ENCODE measurements around the gene KLK11.
"Not testable (repeated sequence)": the region's sequence is repeated elsewhere in the genome, so short reads cannot be mapped to it uniquely, and the experiment has no call there.

The KLK11 gene

DNA sequence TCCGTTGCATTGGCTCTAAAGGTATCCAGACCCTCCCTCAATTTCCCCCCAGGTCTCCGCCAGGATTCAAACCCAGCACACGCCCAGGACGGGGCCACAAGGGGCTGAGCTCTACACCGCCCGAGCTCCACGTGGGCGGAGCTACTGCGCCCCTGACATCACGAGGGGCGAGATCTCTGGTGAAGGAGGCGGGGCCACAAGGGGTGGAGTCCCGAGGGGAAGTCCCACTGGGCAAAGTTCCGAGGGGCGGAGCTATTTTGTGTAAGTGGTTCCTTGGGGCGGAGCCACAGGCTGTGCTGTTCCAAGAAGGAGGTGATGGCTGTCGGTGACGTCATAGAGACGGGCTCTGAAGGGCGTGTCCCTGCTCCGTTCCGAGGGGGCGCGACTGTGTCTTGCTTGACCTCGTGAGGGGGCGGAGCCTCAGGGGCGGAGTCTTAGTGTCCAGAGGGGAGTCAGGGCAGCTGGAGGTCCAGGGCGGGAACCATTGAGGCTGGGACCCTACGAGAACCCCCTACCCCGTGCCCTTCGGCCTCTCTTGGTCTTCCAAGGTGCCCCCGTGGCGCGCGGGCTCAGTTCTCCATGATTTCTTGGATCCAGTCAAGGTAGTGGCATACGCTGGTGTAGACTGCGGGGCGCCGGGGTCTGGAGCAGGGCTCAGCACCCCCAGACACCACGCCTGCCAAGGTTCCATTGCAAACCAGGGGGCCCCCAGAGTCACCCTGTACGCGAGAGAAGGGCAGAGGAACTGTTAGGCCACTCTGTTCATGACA, 23.7 kb downstream of the KLK11 start:
- no peak for DNase-seq

DNA sequence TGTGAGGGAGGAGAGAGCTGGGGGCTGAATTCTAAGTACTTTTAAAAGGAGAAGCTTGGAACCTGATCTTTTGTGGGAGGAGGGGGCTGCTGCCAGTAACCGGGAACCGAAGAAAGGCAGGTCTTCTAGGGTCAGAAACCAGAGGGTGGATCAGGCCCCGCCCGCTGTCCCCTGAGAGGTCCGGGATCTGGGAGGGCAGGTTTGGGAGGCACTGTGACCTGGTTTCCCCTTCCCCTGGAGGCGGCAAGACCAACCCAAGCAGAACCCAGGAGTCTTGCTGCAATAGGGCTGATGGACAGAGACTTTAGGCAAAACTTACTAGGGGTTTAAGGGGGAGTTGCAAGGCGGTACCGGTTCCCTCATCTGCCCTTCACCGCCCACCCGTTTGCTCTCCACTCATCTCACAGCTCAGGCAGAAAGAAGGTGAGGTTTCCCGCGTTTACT, 24.3 kb downstream of the KLK11 start:
- DNase-seq = no peak

DNA sequence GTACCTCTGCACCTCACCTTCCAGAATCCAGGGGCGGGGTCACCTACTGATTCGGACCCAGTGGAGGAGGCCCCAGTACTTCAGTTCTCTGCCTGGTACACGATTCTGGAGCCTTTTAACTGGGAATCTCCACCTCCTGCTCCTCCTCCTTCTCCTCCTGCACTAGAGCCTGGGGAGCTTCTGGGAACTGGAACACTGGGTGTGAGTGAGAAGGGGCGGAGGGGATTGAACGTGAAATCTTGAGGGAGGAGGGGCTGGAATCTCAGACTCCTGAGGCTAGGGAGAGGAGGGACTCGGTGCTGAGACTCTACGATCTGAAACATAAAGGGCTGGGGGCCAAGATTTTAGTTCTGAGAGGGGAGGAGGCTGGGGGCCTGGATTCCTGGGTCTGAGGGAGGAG, 24.9 kb downstream of the KLK11 start, which contains the start of gene KLK8:
KLK8 (minus strand) TSS at position 90 of the 400 bp plus-strand sequence. CDS start 437 bp downstream, outside the sequence.
- DNase-seq = no peak

DNA sequence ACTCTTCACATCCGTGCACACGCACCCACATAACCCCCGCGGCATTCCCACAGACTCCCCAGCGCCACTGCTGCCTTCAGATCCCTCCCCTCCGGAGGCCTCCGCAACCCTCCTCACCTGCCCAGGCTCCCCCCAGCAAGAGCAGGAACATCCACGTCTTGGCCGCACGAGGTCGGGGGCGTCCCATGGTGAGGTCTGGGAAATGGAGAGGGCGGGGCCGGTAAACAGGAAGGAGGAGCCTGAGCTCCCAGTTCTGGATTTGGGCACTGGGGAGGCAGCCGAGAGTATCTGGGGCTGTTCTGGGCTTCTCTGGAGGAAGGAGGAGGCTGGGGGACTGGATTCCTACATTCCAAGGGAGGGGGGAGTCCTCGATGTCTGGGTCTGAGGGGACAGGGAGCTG, 25.4 kb downstream of the KLK11 start:
- DNase-seq = no peak

DNA sequence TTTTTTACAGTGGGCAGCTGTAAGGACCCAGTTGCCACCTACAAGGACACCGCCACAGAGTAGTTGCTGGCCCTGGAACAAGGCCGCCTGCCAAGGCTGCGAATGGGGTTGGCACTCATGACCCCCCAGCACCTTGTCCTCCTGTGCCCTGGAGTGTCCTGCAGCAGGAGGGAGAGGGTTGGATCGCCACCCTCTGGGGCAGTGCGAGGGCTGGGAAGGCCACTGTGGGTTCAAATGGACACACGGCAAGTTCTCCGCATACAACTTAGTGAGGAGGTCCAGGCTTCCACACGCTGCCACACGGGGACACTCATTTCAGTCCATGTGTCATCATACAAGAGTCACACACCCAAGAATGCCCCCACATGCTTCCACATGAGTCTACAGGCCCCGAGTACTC, 26.0 kb downstream of the KLK11 start:
- DNase-seq = no peak

DNA sequence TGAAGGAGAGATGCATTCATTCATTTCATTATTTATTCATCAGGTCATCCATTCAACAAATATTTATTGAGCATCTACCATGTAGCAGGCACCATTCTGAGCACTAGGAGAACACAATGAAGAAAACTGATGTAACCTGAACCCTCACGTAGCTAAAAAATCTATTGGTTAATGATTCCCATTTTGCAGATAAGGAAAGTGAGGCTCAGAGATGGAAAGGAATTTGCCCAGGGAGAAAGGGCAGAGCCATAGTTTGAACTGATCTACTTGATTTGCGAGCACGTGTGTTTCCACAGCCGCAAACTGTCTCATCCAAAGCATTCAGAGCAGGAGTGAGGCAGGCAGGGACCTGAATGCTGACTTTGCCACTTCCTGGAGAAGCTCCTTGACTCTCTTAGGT, 27.7 kb downstream of the KLK11 start:
- DNase-seq = no peak

DNA sequence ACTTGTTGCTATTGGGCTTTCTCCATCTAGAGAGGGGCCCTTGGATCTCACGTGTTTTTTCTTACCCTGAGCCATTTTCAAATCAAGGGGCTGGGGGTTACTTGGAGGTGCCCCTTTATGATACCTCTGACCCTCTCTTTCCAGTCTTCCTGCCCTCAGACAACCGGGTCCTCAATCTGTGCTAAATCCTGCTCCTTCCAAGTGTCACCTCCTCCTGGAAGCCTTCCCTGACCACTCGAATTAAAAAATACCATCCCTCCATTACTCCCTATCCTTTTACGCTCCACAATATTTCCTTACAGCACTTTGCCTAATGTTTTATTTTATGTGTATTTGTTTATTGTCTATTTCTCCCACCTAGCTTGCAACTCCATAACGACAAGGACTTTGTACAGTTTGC, 28.4 kb downstream of the KLK11 start:
- no peak for DNase-seq

DNA sequence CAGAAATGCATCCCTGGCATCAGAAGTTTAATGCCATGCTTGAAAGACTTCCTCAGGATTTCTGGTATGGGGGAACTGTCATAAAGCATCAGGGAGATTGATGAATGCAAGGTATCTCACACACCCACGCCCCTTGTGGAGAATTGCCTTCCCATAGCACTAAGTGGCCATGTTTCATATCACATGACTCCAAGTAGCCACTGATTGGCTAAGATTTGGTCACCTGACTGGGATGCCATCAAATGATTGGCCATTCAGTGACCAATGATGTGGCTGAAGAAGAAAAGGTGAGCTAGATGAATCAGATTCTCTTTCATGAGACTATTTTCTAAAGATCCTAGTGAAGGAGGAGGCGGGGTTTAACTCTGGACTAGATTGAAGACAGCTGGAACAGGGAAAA, 32.3 kb downstream of the KLK11 start:
- no peak for DNase-seq

DNA sequence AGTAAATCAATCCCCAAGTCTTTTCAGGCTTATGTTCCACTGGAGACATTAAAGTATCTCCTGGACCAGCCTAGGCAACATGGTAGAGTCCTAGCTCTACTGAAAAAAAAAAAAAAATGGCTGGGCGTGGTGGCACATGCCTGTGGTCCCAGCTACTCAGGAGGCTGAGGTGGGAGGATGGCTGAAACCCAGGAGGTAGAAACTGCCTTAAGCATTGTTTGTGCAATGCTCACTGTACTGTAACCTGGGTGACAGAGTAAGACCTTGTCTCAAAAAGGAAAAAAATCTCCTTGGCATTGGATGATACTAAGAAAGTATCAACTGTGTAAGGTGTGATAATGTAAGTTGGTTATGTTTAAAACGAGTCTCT, 33.8 kb downstream of the KLK11 start:
- DNase-seq = no peak

DNA sequence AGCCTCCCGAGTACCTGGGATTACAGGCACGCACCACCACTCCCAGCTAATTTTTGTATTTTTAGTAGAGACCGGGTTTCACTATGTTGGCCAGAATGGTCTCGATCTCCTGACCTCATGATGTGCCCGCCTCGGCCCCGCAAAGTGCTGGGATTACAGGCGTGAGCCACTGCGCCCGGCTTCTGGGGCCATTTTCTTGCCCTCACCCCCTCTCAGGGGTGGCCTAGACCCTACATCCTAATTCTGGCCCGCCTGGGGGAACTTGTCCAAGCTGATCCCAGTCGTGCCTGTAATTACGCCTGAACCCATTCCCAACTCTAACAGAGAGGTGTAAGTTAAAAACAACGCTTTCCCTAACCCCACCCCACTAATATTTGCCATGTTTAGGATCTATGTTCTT, 42.0 kb downstream of the KLK11 start:
- not testable (repeated sequence) for DNase-seq

DNA sequence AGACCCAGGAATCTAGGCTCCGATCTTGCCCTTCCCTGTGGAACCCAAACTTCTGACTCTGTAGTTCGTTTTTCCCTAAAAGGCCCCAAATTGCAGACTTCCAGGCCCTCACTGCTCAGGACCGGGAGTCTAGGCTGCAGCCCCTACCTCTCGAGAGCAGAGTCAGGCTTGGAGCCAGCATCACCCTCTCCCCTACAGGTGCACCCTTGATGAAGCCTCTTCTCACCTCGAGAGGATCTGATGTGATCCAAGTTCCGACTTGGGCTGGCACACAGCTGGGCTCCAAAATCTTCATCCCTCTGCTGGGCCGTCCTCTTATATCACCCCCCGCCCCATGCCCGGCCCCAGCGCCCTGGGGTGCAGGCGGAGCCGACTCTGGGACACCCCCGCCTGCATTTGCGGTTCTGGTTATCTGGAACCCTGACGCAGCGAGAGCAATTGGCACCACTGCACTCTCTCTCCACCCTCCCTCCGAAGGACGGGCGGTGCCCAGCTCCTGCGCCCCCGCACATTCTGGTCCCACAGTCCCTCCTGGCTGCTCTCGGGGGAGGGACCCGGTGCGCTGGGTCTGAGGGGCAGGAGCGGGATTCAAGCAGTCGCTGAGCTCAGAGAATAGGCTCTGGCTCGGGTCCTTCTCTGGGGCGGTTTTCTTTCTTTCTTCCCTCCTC, 42.7 kb downstream of the KLK11 start, which contains the start of gene KLK7:
KLK7 (minus strand) TSS at position 293 of the 668 bp plus-strand sequence. CDS start 1,518 bp downstream, outside the sequence.
- DNase-seq = no peak

DNA sequence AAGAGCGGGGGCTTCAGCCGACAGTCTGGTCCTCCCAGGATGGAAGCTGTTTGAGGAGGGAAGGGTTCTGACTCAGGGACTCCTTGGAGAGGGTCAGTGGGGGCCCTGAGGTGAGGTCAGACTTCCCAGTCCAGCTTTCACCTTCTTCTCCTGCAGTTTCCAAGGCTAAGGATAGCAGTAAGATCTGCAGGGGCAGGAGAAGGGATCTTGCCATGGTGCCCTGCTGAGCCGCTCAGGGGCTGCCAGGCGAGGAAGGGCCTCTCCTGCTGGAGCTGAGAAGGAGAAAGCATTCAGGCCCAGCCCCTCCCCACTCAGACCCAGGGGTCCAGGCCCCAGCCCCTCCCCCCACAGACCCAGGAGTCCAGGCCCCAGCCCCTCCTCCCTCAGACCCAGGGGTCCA, 44.2 kb downstream of the KLK11 start:
- DNase-seq = no peak

DNA sequence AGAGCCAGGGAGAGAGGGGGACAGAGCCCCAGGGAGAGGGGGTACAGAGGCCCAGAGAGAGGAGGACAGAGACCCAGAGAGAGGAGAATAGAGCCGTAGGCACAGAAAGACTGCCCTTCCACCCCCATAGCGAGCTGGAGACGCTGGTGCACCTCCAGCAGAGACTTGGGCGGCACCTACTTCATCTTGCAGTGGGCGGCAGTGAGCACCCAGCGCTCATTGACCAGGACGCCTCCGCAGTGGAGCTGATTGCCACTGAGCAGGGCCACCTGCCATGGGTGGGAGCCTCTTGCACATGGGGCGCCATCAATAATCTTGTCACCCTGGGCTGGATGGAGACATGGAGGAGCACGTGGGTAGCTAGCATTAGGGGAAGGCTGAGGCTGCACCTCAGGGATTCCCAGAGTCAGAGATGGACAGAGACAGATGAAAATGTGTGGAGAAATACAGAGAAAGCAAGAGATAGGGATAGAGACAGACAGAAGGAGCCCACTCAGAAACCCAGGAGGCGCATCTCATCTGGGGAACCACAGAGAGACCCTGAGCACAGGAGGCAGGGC, 44.7 kb downstream of the KLK11 start:
- DNase-seq = no peak

DNA sequence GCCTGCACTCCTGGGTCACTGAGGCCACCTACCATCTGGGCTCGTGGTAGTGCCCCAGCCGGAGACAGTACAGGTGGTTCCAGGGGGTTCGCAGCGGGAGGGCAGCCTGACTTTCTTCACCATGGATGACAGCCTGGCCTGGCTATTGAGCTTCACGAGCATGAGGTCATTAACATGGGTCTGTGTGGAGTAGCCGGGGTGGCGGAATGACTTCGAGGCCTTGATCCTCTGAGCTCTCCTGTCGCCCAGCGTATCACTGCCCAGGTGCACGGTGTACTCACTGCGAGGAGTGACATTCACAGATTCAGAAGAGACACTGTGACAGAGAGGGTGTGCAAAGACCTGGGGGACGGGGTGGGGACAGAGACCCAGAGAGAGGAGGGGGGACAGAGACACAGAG, 46.2 kb downstream of the KLK11 start:
- no peak for DNase-seq

DNA sequence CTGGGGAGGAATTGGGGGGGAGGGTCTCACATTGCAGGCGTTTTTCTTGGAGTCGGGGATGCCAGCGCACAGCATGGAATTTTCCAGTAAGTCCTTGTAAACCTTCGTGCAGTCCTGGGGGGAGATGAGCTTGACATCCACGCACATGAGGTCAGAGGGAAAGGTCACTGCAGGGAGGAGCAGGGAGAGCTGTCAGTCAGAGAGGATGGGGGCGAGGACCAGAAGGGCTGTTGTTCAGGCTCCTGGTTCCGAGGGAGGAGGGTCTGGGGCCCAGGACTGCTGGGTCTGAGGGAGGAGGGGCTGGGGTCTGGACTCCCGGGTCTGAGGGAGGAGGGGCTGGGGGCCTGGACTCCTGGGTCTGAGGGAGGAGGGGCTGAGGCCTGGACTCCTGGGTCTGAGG, 46.7 kb downstream of the KLK11 start:
- DNase-seq = no peak

DNA sequence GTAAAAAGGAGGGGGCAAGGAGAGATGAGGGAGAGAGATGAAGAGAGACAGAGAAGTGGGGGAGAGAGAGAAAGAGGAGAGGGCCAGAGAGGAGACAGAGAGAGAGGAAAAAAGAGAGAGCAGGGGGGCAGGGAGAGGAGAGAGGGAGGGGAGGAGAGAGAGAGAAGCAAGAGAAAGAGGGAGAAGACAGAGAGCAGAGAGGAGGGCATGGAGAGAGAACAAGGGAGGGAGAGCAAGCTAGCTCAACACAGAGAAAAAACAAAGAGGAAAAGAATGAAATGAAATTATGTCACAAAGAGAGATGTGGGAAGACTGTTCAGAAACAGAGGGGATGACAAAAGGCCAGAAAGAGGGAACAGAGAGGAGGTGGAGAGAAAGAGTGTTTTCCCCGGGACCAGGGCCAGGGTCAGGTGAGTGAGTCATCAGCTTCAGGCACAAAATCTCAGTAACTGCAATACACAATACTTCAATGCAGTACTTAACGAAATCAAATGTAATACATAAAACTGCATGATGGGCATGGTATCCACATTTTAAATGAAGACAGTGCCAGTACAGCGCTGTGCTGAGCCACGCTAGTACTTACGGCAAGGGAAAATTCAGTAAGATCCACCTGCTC, 47.5 kb downstream of the KLK11 start:
- DNase-seq = no peak

DNA sequence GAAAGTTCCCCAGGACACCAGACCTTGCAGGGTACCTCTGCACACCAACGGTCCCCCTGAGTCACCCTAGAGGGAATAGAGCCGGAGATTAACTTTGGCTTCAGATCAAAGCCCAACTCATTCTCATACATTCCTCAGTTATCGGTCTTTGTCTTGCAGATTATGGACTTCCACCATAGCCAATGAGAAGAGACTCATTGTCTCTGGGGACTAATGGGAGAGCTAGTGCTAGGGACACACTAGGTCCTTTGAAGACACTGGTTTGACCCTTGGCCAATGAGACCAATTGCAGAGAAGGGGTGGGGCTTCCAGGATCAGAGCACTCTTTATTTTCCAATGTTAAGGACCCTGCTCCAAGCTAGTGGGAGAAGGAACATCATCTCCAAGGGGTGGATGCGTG, 48.8 kb downstream of the KLK11 start:
- no peak for DNase-seq

DNA sequence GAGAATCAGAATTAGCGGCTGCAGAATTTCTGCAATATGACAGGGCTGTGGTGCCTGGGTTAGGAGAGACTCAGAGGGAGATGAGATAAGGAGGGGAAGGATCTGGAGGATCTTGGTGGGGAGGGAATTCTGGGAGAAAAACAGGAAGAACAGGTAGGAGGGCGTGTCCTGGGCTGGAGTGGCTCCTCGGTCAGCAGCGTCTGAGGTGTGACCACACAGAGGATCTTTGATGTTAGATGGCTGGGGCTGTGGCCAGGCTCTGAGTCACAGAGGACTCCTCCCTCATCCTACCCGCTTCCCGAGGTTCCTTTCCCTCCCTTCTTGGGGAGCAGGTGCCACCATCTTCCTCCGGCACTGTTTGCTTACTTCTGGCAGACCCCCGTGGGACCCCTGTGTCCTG, 50.6 kb downstream of the KLK11 start:
- no peak for DNase-seq

DNA sequence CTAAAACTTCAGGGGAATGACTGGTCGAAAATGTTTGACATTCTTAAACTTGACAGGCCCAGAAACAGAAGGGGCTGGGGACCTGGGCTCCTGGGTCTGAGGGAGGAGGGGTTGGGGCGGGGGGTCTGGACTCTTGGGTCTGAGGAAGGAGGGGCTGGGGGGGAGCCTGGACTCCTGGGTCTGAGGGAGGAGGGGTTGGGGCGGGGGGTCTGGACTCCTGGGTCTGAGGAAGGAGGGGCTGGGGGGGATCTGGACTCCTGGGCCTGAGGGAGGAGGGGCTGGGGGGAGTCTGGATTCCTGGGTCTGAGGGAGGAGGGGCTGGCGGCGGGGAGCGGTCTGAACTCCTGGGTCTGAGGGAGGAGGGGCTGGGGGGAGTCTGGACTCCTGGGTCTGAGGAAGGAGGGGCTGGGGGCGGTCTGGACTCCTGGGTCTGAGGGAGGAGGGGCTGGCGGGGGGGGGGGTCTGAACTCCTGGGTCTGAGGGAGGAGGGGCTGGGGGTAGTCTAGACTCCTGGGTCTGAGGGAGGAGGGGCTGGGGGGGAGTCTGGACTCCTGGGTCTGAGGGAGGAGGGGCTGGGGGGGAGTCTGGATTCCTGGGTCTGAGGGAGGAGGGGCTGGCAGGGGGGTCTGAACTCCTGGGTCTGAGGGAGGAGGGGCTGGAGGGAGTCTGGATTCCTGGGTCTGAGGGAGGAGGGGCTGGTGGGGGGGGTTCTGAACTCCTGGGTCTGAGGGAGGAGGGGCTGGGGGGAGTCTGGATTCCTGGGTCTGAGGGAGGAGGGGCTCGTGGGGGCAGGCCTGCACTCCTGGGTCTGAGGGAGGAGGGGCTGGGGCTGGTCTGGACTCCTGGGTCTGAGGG, 51.5 kb downstream of the KLK11 start:
- no peak for DNase-seq

DNA sequence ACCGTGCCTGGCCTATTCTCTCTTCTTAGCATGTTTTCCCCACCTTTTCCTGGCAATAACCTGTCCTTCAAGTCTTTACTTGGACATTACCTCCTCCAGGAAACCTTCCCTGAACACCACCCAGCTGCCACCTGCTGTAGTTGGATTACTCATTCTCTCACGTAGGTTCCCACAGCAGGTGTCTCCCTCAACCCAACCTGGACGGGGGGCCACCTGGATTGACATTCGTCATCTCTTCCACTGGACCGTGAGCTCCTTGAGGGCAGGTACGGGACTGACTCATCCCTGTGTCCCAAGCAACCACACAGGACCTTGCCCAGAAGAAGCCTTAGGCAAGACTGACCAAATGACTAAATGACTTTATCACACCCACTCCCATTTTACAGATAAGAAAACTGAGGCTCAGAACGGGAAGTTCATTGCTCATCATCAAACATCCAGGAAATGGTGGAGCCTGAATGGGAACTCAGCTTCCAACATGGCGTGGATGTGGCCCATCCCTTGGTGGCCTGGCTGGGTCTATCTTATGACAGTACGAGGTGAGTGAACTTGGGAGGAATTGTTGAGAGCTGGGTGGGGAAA, 53.5 kb downstream of the KLK11 start:
- no peak for DNase-seq
